ENCODE data around the gene LGALSL. TPM values are rescaled to one million over a fixed set of nuclear protein-coding genes. Genes with fewer than 3 reads are reported as not detected.

Gene LGALSL
- 7.8 to 12.3 TPM (median 10.3 TPM) in 5 replicates for total RNA-seq (2022; extraction: Qiagen RNA extraction; ENCODE audit: low read depth)

DNA sequence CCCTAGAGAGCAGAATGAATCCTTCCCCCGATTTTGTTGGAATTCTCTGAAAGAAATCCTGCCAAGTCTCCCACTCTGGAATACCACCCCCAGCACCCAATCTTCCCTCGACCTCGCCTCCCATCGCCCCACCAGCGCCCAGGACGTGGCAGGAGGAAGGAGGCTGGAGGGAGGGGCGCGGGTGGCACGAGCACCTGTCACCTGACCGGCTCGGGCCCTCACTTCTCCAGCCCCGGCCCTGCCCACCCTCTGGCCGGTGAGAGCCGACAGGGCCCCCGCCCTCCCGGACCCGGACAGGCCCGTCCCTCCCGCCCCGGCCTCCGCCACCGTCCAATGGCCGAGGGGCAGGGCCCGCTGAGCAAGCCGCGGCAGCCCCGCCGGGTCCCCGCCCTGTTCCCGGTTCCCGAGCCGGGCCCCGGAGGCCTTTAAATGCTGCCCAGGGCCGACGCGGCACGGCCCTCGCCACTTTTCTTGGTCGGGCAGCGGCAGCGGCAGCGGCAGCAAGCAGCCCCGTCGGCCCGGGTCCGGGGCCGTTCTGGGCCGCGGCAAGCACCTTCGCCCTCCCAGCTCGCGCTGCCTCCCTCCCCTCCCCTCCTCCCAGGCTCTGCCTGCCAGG, at the start of gene LGALSL:
Gene LGALSL (plus strand): TSS at position 393 of the 616 bp plus-strand sequence. CDS start 384 bp downstream, outside the sequence.

Other genes with a start within 250 kb of the LGALSL start
- 19.7 to 27.0 TPM (median 25.7 TPM) in 5 replicates for gene AFTPH, start 70.2 kb downstream of the LGALSL start, total RNA-seq (2022; extraction: Qiagen RNA extraction; ENCODE audit: low read depth)
- 12.4 to 16.8 TPM (median 15.3 TPM) in 5 replicates for gene SERTAD2, start 199.8 kb downstream of the LGALSL start, total RNA-seq (2022; extraction: Qiagen RNA extraction; ENCODE audit: low read depth)

All from A549 treated with RU486 at 1 μM for 4 hours (cell line).